Stimulated activated naive CD8-positive, alpha-beta T cell treated with anti-CD3 and anti-CD28 coated beads, Interleukin-15, Interleukin-2, amounts not matched to agents 100 ng/mL and 50 ng/mL, for 24 hours (primary cell): ENCODE data around the gene SLC38A5.
"Not testable (repeated sequence)": the region's sequence is repeated elsewhere in the genome, so short reads cannot be mapped to it uniquely, and the experiment has no call there.

Experiments
- H3K27ac Mint-ChIP-seq: one replicate; pipeline ENCODE4 v1.8.0; 2021; ENCODE audit warnings: mild to moderate bottlenecking, mixed read lengths
- H3K27me3 Mint-ChIP-seq: one replicate; pipeline ENCODE4 v1.8.0; 2021; ENCODE audit warnings: mixed read lengths
- H3K36me3 Mint-ChIP-seq: one replicate; pipeline ENCODE4 v1.8.0; 2021; ENCODE audit warnings: low read depth, mixed read lengths
- H3K4me1 Mint-ChIP-seq: one replicate; pipeline ENCODE4 v1.8.0; 2021; ENCODE audit warnings: low read depth, mixed read lengths
- H3K4me3 Mint-ChIP-seq: one replicate; pipeline ENCODE4 v1.8.0; 2021; ENCODE audit warnings: mild to moderate bottlenecking, mixed read lengths
- H3K9me3 Mint-ChIP-seq: one replicate; pipeline ENCODE4 v1.8.0; 2021; ENCODE audit warnings: mixed read lengths

The SLC38A5 gene

DNA sequence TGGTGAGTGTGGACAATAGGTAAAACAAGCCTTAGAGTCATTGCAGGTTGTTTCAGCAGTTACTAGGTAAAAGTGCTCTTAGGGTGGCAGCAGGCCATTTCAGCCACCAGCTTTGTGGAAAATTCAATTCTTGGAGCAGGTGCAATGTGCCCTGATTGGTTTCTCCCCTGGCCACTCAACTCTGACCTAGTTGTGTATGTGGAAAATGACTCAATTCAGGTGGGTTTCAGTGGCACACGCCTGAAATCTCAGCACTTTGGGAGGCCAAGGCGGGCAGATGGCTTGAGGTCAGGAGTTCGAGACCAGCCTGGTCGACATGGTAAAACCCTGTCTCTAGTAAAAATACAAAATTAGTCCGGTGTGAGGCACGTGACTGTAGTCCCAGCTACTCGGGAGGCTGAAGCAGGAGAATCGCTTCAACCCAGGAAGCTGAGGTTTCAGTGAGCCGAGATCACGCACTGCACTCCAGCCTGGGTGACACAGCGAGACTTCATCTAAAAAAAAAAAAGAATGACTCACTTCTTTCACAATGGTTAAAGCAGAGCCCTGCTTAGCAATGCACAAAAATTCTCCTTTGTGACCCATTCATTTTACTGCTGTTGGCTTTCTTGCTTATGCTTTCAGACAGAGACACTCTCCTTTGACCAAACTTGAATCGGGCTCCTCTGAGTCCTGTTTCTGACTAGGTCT, 42.9 kb downstream of the SLC38A5 start:
- not testable (repeated sequence) for H3K4me3 Mint-ChIP-seq, H3K27me3 Mint-ChIP-seq, H3K4me1 Mint-ChIP-seq, H3K36me3 Mint-ChIP-seq, H3K9me3 Mint-ChIP-seq, H3K27ac Mint-ChIP-seq

DNA sequence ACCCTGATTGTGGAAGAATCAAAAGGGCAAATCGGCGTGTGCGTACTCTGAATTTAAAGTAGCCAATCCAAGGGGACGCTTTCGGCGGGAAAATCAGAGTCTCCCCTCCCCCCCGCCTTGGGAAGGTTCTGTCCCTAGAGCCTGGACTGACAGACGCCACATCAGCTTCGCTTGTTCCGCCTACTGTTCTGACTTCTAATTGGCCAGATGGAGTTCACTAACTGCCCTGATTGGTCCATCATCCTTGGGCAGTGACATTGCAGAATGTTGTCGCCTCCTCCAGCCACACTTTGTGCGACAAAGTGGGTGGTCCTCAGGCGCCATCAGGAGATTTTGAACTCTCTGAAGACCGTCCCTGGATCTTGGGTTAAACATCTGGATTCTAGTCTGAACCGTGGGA, 58.2 kb downstream of the SLC38A5 start, which contains the start of gene SSX4B:
Gene SSX4B (minus strand): TSS at position 101 of the 400 bp plus-strand sequence. CDS start 588 bp downstream, outside the sequence.
- not testable (repeated sequence) for H3K4me1 Mint-ChIP-seq, H3K9me3 Mint-ChIP-seq, H3K4me3 Mint-ChIP-seq, H3K36me3 Mint-ChIP-seq, H3K27ac Mint-ChIP-seq, H3K27me3 Mint-ChIP-seq
